ENCODE data around the gene VTCN1.

Gene VTCN1

GRCh38 chr1:117181630-117182041, 29.1 kb downstream of the VTCN1 start:
- no peak for DNase-seq (ENCODE audit: extremely low spot score)
- no peak for TF ChIP-seq CTCF (IDR thresholded peaks at IDR 0.05; ENCODE audit: control extremely low read depth, extremely low read depth, low read depth, missing control alignments)
- CTCF ChIA-PET = no interaction called here
- POLR2A ChIA-PET = no interaction called here

GRCh38 chr1:117180147-117180967, 30.4 kb downstream of the VTCN1 start:
- ChIA-PET POLR2A (no interaction called here), CTCF (interaction anchor here (2.0 to 2.1 kb wide), 2 partner anchors 12 to 17 kb away, joined by 4 to 5 read pairs; no protein-coding TSS in a partner anchor)
- no peak for TF ChIP-seq CTCF (IDR thresholded peaks at IDR 0.05; ENCODE audit: control extremely low read depth, extremely low read depth, low read depth, missing control alignments)
- no peak for DNase-seq (ENCODE audit: extremely low spot score)

GRCh38 chr1:117179471-117179870, 31.3 kb downstream of the VTCN1 start:
- CTCF ChIA-PET = interaction anchor here (2.0 to 2.1 kb wide), 2 partner anchors 11 to 16 kb away, joined by 4 to 5 read pairs; no protein-coding TSS in a partner anchor
- TF ChIP-seq CTCF (IDR thresholded peaks at IDR 0.05; ENCODE audit: control extremely low read depth, extremely low read depth, low read depth, missing control alignments) = no peak
- POLR2A ChIA-PET = no interaction called here
- no peak for DNase-seq (ENCODE audit: extremely low spot score)

- ChIA-PET POLR2A (no interaction called here), CTCF (interaction anchor here (2.0 kb wide), 1 partner anchor 11 kb away, joined by 4 read pairs; no protein-coding TSS in a partner anchor)
- no peak for TF ChIP-seq CTCF (IDR thresholded peaks at IDR 0.05; ENCODE audit: control extremely low read depth, extremely low read depth, low read depth, missing control alignments)
- no peak for DNase-seq (ENCODE audit: extremely low spot score)
Observed at GRCh38 chr1:117178756-117179155, 32.0 kb downstream of the VTCN1 start.

GRCh38 chr1:117177376-117177775, 33.4 kb downstream of the VTCN1 start:
- TF ChIP-seq CTCF (IDR thresholded peaks at IDR 0.05; ENCODE audit: control extremely low read depth, extremely low read depth, low read depth, missing control alignments) = no peak
- no peak for DNase-seq (ENCODE audit: extremely low spot score)
- POLR2A ChIA-PET = no interaction called here
- CTCF ChIA-PET = no interaction called here

- no peak for TF ChIP-seq CTCF (IDR thresholded peaks at IDR 0.05; ENCODE audit: control extremely low read depth, extremely low read depth, low read depth, missing control alignments)
- POLR2A ChIA-PET = no interaction called here
- DNase-seq (ENCODE audit: extremely low spot score) = no peak
- CTCF ChIA-PET = no interaction called here
Observed at GRCh38 chr1:117176579-117176978, 34.1 kb downstream of the VTCN1 start.
